ENCODE results near the gene CFAP69.
A peak's percentile ranks its signal among the peaks of the same experiment; 100 is the strongest.

The CFAP69 gene

DNA sequence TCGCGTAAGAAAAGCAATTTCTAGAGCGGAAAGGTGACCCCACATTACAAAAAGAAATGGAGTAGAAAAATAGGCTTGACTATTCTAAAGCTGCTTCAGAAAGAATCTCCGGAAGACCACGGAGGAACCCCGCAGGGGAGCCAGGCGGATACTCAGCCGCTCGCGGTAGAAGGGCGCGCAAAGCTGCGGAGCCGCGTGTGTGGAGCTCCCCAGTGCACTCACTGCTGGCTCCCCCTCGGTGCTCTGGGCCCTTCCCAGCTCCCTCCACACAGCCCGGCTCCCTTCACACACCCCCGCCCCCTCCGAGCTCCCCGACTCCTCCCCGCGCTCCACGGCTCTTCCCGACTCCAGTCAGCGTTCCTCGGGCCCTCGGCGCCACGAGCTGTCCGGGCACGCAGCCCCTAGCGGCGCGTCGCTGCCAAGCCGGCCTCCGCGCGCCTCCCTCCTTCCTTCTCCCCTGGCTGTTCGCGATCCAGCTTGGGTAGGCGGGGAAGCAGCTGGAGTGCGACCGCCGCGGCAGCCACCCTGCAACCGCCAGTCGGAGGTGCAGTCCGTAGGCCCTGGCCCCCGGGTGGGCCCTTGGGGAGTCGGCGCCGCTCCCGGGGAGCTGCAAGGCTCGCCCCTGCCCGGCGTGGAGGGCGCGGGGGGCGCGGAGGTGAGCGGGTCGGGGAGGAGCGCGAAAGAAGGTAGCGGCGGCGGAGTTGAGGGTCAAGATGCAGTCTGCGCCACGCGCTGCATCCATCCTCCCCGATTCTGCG is 33.4 kb upstream of the CFAP69 start, which contains the start of gene STEAP2:
Gene STEAP2, plus strand, starts transcription at position 350 of the 758 bp plus-strand sequence. CDS start 13,343 bp downstream, outside the sequence.
- TF ChIP-seq, protein P1, sequence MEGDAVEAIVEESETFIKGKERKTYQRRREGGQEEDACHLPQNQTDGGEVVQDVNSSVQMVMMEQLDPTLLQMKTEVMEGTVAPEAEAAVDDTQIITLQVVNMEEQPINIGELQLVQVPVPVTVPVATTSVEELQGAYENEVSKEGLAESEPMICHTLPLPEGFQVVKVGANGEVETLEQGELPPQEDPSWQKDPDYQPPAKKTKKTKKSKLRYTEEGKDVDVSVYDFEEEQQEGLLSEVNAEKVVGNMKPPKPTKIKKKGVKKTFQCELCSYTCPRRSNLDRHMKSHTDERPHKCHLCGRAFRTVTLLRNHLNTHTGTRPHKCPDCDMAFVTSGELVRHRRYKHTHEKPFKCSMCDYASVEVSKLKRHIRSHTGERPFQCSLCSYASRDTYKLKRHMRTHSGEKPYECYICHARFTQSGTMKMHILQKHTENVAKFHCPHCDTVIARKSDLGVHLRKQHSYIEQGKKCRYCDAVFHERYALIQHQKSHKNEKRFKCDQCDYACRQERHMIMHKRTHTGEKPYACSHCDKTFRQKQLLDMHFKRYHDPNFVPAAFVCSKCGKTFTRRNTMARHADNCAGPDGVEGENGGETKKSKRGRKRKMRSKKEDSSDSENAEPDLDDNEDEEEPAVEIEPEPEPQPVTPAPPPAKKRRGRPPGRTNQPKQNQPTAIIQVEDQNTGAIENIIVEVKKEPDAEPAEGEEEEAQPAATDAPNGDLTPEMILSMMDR (IDR thresholded peaks at IDR 0.05; ENCODE audit: low read depth, low read length, missing control alignments): peak; percentile 62
- peak; percentile 53 for DNase-seq (ENCODE audit: extremely low read depth, low read depth)
- peak within 1 kb of the TSS; percentile 59 for H3K4me3 ChIP-seq (replicated peaks; ENCODE audit: low read depth, low read length)

DNA sequence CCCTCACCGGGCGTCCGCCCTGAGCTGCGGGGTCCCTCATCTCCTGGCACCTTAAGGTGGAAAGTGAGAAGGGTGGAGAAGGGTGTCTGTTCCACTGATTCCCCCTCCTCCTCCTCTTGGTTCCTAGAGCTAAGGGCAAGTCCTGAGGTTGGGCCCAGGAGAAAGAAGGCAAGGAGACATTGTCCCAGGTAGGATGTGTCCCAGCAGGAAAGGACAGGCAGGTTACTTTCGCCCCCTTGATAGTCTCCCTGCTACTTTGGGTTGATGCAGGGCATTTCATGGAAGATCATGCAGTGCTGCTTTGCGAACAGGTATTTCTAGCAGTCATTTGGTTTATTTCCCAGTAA is 32.9 kb upstream of the CFAP69 start:
- no peak for DNase-seq (ENCODE audit: extremely low read depth, low read depth)
- H3K4me3 ChIP-seq (replicated peaks; ENCODE audit: low read depth, low read length): peak overlapping the region; percentile 59
- TF ChIP-seq, protein P1 (IDR thresholded peaks at IDR 0.05; ENCODE audit: low read depth, low read length, missing control alignments): no peak

DNA sequence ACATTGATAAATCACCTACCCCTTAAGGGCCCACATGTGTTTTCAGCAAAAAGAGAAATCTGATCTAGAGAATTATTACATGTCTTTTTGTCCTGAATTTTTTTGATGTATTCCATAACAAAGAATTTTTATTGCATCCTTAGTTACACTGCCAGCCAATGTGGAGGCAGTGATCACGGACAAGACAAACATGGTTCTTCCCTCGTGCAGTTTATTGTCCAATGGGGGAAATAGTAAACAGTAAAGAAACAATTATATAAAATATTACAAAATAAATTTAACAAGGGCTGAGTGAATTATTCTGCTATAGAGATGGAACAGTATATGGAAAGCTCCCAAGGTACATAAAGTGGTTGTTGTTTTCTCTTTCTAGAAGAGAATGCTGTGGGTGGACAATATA is 31.5 kb upstream of the CFAP69 start:
- DNase-seq (ENCODE audit: extremely low read depth, low read depth): no peak
- no peak overlapping the region for H3K4me3 ChIP-seq (replicated peaks; ENCODE audit: low read depth, low read length)
- TF ChIP-seq, protein P1 (IDR thresholded peaks at IDR 0.05; ENCODE audit: low read depth, low read length, missing control alignments): no peak

DNA sequence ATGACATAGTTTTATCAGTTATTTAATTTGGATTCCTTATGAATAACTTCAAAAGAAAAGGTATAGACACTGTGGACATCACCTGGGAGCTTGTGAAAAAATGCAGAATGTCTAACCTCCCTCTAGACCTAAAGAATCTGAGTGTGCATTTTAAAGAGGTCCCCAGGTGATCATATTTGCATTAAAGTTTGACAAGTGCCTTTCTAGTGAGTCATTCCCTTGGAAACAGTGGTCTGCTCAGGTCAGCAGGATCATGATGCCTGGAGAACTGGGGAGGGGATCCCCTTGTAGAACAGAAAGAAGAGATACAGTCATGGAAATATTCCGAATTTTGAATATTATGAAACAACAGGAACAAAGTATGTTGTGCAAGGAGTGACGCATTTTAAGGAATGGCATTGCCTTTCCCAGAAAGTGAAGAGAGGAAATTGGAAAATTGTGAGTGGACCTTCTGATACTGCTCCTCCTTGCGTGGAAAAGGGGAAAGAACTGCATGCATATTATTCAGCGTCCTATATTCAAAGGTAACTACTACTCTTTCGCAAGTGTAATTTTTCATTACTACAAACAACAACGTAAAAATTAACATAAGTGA is 28.8 kb upstream of the CFAP69 start:
- no peak for DNase-seq (ENCODE audit: extremely low read depth, low read depth)
- no peak overlapping the region for H3K4me3 ChIP-seq (replicated peaks; ENCODE audit: low read depth, low read length)
- TF ChIP-seq, protein P1 (IDR thresholded peaks at IDR 0.05; ENCODE audit: low read depth, low read length, missing control alignments): no peak

- TF ChIP-seq, protein P1 (IDR thresholded peaks at IDR 0.05; ENCODE audit: low read depth, low read length, missing control alignments): no peak
These were observed 28.2 kb upstream of the CFAP69 start for GRCh38 chr7:90216771-90217170.

DNA sequence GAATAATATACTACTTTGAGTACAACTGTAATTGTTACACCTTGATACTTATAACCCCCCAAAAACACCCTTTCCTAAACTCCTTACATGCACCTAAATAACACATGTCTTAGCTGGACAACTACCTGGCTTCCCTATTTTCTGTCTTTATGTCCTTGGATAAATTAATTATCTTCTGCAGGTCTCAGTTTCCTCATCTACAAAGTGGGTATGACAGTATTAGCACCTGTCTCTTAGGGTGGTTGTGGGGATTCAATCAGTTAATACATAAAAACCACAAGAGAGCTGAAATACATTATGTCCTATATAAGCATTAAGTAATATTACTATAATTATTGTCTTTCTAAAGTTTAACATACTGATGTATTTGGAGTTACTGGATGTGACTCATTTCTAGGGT is 22.6 kb upstream of the CFAP69 start:
- H3K4me3 ChIP-seq (replicated peaks; ENCODE audit: low read depth, low read length): no peak overlapping the region
- TF ChIP-seq, protein P1 (IDR thresholded peaks at IDR 0.05; ENCODE audit: low read depth, low read length, missing control alignments): no peak
- DNase-seq (ENCODE audit: extremely low read depth, low read depth): no peak

More at GRCh38 chr7:90216771-90217170, 28.2 kb upstream of the CFAP69 start:
- DNase-seq (ENCODE audit: extremely low read depth, low read depth): no peak
- H3K4me3 ChIP-seq (replicated peaks; ENCODE audit: low read depth, low read length): no peak overlapping the region

Measured in HFF-Myc (cell line).